Stimulated activated CD4-positive, alpha-beta T cell treated with anti-CD3 and anti-CD28 coated beads, Interleukin-12 subunit alpha, Interleukin-12 subunit beta, amount 100 ng/mL, for 48 hours (primary cell): ENCODE measurements around the gene DHX57.

Source experiments
- DNase-seq, 3 donors: peaks; one replicate each; pipeline ENCODE4 v3.0.0-alpha.2; 2020; ENCODE audit warnings: low read depth in 2 of 3, low spot score in 1 of 3

The DHX57 gene

GRCh38 chr2:38875576-38876367 lies at the start of gene DHX57, which contains the start of gene MORN2:
Gene DHX57, minus strand, starts transcription at chr2:38875934. Its CDS starts 7,529 bp downstream, at chr2:38868405.
Gene MORN2, plus strand, starts transcription at chr2:38875976.
- peak; percentile 61 to 81 (median 64) for DNase-seq

- no peak for DNase-seq
Observed at GRCh38 chr2:38922902-38923301, 47.2 kb upstream of the DHX57 start.

GRCh38 chr2:38922389-38922788 lies 46.7 kb upstream of the DHX57 start:
- DNase-seq: no peak

- DNase-seq: no peak
Observed at GRCh38 chr2:38912619-38913018, 36.9 kb upstream of the DHX57 start.

GRCh38 chr2:38911191-38911590 lies 35.5 kb upstream of the DHX57 start:
- no peak for DNase-seq

- DNase-seq: no peak
Observed at GRCh38 chr2:38909872-38910271, 34.1 kb upstream of the DHX57 start.

- DNase-seq: peak in 1 of 3 donors; percentile 2
Observed at GRCh38 chr2:38907743-38908562, 32.2 kb upstream of the DHX57 start.

GRCh38 chr2:38907242-38907641 lies 31.5 kb upstream of the DHX57 start:
- no peak for DNase-seq

GRCh38 chr2:38905251-38905650 lies 29.5 kb upstream of the DHX57 start:
- no peak for DNase-seq

GRCh38 chr2:38900726-38901125 lies 25.0 kb upstream of the DHX57 start:
- no peak for DNase-seq

- DNase-seq: no peak
Observed at GRCh38 chr2:38898256-38898655, 22.5 kb upstream of the DHX57 start.

- no peak for DNase-seq
Observed at GRCh38 chr2:38892819-38893218, 17.1 kb upstream of the DHX57 start.

- DNase-seq: no peak
Observed at GRCh38 chr2:38889575-38889974, 13.8 kb upstream of the DHX57 start, which contains the start of gene ARHGEF33. Gene ARHGEF33, plus strand, starts transcription at chr2:38889875. Its CDS starts 29,573 bp downstream, at chr2:38919448.

- DNase-seq: no peak
Observed at GRCh38 chr2:38889045-38889444, 13.3 kb upstream of the DHX57 start.

- no peak for DNase-seq
Observed at GRCh38 chr2:38887902-38888554, 12.3 kb upstream of the DHX57 start.

- DNase-seq: no peak
Observed at GRCh38 chr2:38887347-38887746, 11.6 kb upstream of the DHX57 start.

- no peak for DNase-seq
Observed at GRCh38 chr2:38886063-38886462, 10.3 kb upstream of the DHX57 start.

GRCh38 chr2:38876407-38876806 lies 673 bp upstream of the DHX57 start:
- DNase-seq: no peak

GRCh38 chr2:38875227-38875575 lies 533 bp downstream of the DHX57 start:
- DNase-seq: no peak

GRCh38 chr2:38873763-38874162 lies 2.0 kb downstream of the DHX57 start:
- DNase-seq: no peak

- no peak for DNase-seq
Observed at GRCh38 chr2:38871432-38871831, 4.3 kb downstream of the DHX57 start.
